ENCODE results near the gene CBX1. TPM values are rescaled to one million over a fixed set of nuclear protein-coding genes. Genes with fewer than 3 reads are reported as not detected.
"Not testable (repeated sequence)": the region's sequence is repeated elsewhere in the genome, so short reads cannot be mapped to it uniquely, and the experiment has no call there.

CBX1 gene
- total and polyA plus RNA-seq, 5 donors from 2014 or later: 13.9 to 22.7 (median 16.2) TPM

GRCh38 chr17:48037036-48037837, 64.0 kb downstream of the CBX1 start, which contains the start of gene COPZ2:
Gene COPZ2 (minus strand): TSS chr17:48037797. CDS start chr17:48037777, 20 bp downstream.
- no peak within 1 kb of the TSS for H3K27ac ChIP-seq (ENCODE audit: insufficient read depth, low read length, poor library complexity, severe bottlenecking)
- H3K4me3 ChIP-seq (ENCODE audit: low read depth, low read length): peak within 1 kb of the TSS; percentile 26
- H3K36me3 Mint-ChIP-seq: no peaks in the 10 kb centered on the region
- peaks cover 22% of the 10 kb centered on the region for H3K27me3 ChIP-seq (ENCODE audit: control insufficient read depth, insufficient read depth, low read length)
- ATAC-seq (ENCODE audit: low read depth in 2 of 2): peak; percentile 94 to 96
- no peaks in the 10 kb centered on the region for H3K9me3 ChIP-seq (ENCODE audit: control insufficient read depth in 2 of 2, low read length in 2 of 2)
- peak; percentile 46 to 81 (median 64) for DNase-seq
- peak within 1 kb of the TSS in 2 of 3 donors; percentile 18 to 42 for H3K27ac Mint-ChIP-seq
- peak within 1 kb of the TSS; percentile 78 to 94 (median 88) for H3K4me3 Mint-ChIP-seq
- H3K4me1 Mint-ChIP-seq: peaks cover 0 to 12% (median 7%) of the 10 kb centered on the region in 4 donors
- no peaks in the 10 kb centered on the region for H3K36me3 ChIP-seq (ENCODE audit: control insufficient read depth, insufficient read depth, low read length)
- H3K4me1 ChIP-seq (ENCODE audit: control insufficient read depth, insufficient read depth, low read length, poor library complexity, severe bottlenecking): peaks cover 14% of the 10 kb centered on the region
- H3K9me3 Mint-ChIP-seq: peaks cover 0 to 1% (median 0%) of the 10 kb centered on the region in 7 donors
- peaks cover 69% of the 10 kb centered on the region for H3K27me3 Mint-ChIP-seq

GRCh38 chr17:48036693-48037035, 64.6 kb downstream of the CBX1 start:
- Mint-ChIP-seq H3K27me3 (peaks cover 67% of the 10 kb centered on the region), H3K4me1 (peaks cover 0 to 12% (median 7%) of the 10 kb centered on the region in 4 donors), H3K36me3 (no peaks in the 10 kb centered on the region), H3K27ac (no peak overlapping the region), H3K4me3 (peak overlapping the region; percentile 72 to 87 (median 86)), H3K9me3 (peaks cover 0 to 1% (median 0%) of the 10 kb centered on the region in 7 donors)
- Histone ChIP-seq H3K27ac (ENCODE audit: insufficient read depth, low read length, poor library complexity, severe bottlenecking) (no peak overlapping the region), H3K27me3 (ENCODE audit: control insufficient read depth, insufficient read depth, low read length) (peaks cover 23% of the 10 kb centered on the region), H3K36me3 (ENCODE audit: control insufficient read depth, insufficient read depth, low read length) (no peaks in the 10 kb centered on the region), H3K4me1 (ENCODE audit: control insufficient read depth, insufficient read depth, low read length, poor library complexity, severe bottlenecking) (peaks cover 14% of the 10 kb centered on the region), H3K4me3 (ENCODE audit: low read depth, low read length) (no peak overlapping the region), H3K9me3 (ENCODE audit: control insufficient read depth in 2 of 2, low read length in 2 of 2) (no peaks in the 10 kb centered on the region)
- ATAC-seq (ENCODE audit: low read depth in 2 of 2): no peak
- no peak for DNase-seq

DNA sequence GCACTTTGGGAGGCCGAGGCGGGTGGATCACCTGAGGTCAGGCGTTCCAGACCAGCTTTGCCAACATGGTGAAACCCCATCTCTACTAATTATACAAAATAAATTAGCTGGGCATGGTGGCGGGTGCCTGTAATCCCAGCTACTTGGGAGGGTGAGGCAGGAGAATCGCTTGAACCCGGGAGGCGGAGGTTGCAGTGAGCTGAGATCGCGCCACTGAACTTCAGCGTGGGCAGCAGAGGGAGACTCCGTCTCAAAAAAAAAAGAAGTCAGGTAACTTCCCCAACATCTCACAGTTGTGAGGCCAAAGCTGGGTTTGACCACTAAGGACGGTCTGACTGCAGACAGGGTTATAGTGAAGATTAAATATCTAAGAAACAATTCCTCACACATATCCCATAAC, 66.5 kb downstream of the CBX1 start:
- peaks cover 0 to 12% (median 7%) of the 10 kb centered on the region in 4 donors for H3K4me1 Mint-ChIP-seq
- peak overlapping the region in 1 of 3 donors; percentile 20 for H3K27ac Mint-ChIP-seq
- not testable (repeated sequence) for H3K9me3 Mint-ChIP-seq; H3K36me3 ChIP-seq (ENCODE audit: control insufficient read depth, insufficient read depth, low read length); H3K27ac ChIP-seq (ENCODE audit: insufficient read depth, low read length, poor library complexity, severe bottlenecking); ATAC-seq (ENCODE audit: low read depth in 2 of 2); H3K4me3 ChIP-seq (ENCODE audit: low read depth, low read length); H3K36me3 Mint-ChIP-seq; DNase-seq; H3K9me3 ChIP-seq (ENCODE audit: control insufficient read depth in 2 of 2, low read length in 2 of 2)
- H3K27me3 Mint-ChIP-seq: peaks cover 73% of the 10 kb centered on the region
- peak overlapping the region in 1 of 4 donors; percentile 23 for H3K4me3 Mint-ChIP-seq
- Histone ChIP-seq H3K4me1 (ENCODE audit: control insufficient read depth, insufficient read depth, low read length, poor library complexity, severe bottlenecking) (peaks cover 14% of the 10 kb centered on the region), H3K27me3 (ENCODE audit: control insufficient read depth, insufficient read depth, low read length) (peaks cover 26% of the 10 kb centered on the region)

GRCh38 chr17:48031966-48032365, 69.3 kb downstream of the CBX1 start:
- Mint-ChIP-seq H3K36me3 (no peaks in the 10 kb centered on the region), H3K4me1 (peaks cover 0 to 4% (median 2%) of the 10 kb centered on the region in 4 donors), H3K9me3 (peaks cover 0 to 1% (median 0%) of the 10 kb centered on the region in 7 donors), H3K27me3 (peaks cover 63% of the 10 kb centered on the region), H3K4me3 (no peak overlapping the region), H3K27ac (no peak overlapping the region)
- peaks cover 19% of the 10 kb centered on the region for H3K27me3 ChIP-seq (ENCODE audit: control insufficient read depth, insufficient read depth, low read length)
- DNase-seq: no peak
- H3K4me3 ChIP-seq (ENCODE audit: low read depth, low read length): no peak overlapping the region
- no peak for ATAC-seq (ENCODE audit: low read depth in 2 of 2)
- no peak overlapping the region for H3K27ac ChIP-seq (ENCODE audit: insufficient read depth, low read length, poor library complexity, severe bottlenecking)
- H3K4me1 ChIP-seq (ENCODE audit: control insufficient read depth, insufficient read depth, low read length, poor library complexity, severe bottlenecking): peaks cover 5% of the 10 kb centered on the region
- H3K9me3 ChIP-seq (ENCODE audit: control insufficient read depth in 2 of 2, low read length in 2 of 2): no peaks in the 10 kb centered on the region
- no peaks in the 10 kb centered on the region for H3K36me3 ChIP-seq (ENCODE audit: control insufficient read depth, insufficient read depth, low read length)

GRCh38 chr17:48030531-48030930, 70.7 kb downstream of the CBX1 start:
- Histone ChIP-seq H3K4me3 (ENCODE audit: low read depth, low read length) (no peak overlapping the region), H3K36me3 (ENCODE audit: control insufficient read depth, insufficient read depth, low read length) (no peaks in the 10 kb centered on the region), H3K27ac (ENCODE audit: insufficient read depth, low read length, poor library complexity, severe bottlenecking) (no peak overlapping the region), H3K4me1 (ENCODE audit: control insufficient read depth, insufficient read depth, low read length, poor library complexity, severe bottlenecking) (peaks cover 9% of the 10 kb centered on the region), H3K27me3 (ENCODE audit: control insufficient read depth, insufficient read depth, low read length) (peaks cover 14% of the 10 kb centered on the region), H3K9me3 (ENCODE audit: control insufficient read depth in 2 of 2, low read length in 2 of 2) (no peaks in the 10 kb centered on the region)
- H3K36me3 Mint-ChIP-seq: no peaks in the 10 kb centered on the region
- peaks cover 0 to 1% (median 0%) of the 10 kb centered on the region in 7 donors for H3K9me3 Mint-ChIP-seq
- H3K27ac Mint-ChIP-seq: no peak overlapping the region
- ATAC-seq (ENCODE audit: low read depth in 2 of 2) (no peak), DNase-seq (no peak)
- peaks cover 51% of the 10 kb centered on the region for H3K27me3 Mint-ChIP-seq
- H3K4me3 Mint-ChIP-seq: peak overlapping the region in 1 of 4 donors; percentile 55
- H3K4me1 Mint-ChIP-seq: peaks cover 0 to 19% (median 9%) of the 10 kb centered on the region in 4 donors

DNA sequence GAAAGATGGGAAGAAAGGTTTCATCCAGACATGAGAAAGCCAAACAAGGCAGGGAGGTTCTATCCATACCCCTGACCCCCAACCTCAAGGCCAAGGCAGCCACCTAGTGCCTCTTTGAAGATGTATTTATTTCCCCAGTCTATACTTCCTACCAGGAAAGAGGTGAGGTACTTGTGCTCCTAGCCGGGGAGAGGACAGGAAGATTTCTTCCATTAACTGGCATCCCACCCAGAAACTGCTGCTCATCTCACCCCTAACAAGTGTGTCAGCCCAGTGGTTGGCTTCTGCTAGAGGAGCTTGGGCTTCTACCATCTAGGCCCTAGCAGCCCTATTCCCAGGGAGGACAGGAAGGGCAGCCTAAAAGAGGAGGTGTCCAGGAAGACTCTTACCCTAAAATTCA, 72.5 kb downstream of the CBX1 start:
- Mint-ChIP-seq H3K9me3 (peaks cover 0 to 2% (median 0%) of the 10 kb centered on the region in 7 donors), H3K4me1 (peaks cover 6 to 32% (median 20%) of the 10 kb centered on the region in 4 donors), H3K27me3 (peaks cover 53% of the 10 kb centered on the region), H3K27ac (no peak overlapping the region), H3K36me3 (no peaks in the 10 kb centered on the region), H3K4me3 (no peak overlapping the region)
- no peaks in the 10 kb centered on the region for H3K9me3 ChIP-seq (ENCODE audit: control insufficient read depth in 2 of 2, low read length in 2 of 2)
- no peak for ATAC-seq (ENCODE audit: low read depth in 2 of 2)
- no peak overlapping the region for H3K4me3 ChIP-seq (ENCODE audit: low read depth, low read length)
- H3K27me3 ChIP-seq (ENCODE audit: control insufficient read depth, insufficient read depth, low read length): peaks cover 11% of the 10 kb centered on the region
- DNase-seq: no peak
- no peak overlapping the region for H3K27ac ChIP-seq (ENCODE audit: insufficient read depth, low read length, poor library complexity, severe bottlenecking)
- peaks cover 25% of the 10 kb centered on the region for H3K4me1 ChIP-seq (ENCODE audit: control insufficient read depth, insufficient read depth, low read length, poor library complexity, severe bottlenecking)
- H3K36me3 ChIP-seq (ENCODE audit: control insufficient read depth, insufficient read depth, low read length): no peaks in the 10 kb centered on the region

DNA sequence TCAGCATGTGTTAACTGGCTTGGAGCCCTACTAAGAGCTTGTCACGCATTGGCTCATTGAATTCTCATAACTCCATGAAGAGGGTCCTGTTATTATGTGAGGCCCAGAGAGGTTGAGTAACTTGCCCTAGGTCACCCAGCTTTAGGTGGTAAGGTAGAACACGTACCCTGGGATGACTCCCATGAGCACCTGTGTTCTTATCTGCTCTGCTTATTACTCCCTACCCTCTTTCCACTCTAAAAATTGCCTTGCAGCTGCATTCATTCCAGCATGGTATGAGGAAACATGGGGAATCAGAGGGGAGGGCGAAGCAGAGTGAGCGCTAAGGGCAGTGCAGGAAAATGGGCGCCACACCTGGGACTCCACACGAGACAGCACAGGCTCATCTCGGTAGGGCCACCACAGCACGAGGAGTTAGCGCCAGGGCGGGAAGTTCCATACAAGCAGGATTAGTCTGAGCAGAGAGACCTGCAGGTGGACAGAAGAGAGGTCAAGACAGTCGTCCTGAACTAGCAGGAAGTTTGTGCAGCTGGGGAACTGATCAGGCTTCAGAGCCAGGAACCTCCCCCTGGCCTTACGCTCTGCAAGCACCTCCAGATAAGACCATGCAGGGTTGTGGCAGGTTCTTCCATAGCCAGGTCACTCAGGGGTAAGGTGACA, 73.8 kb downstream of the CBX1 start:
- H3K27me3 ChIP-seq (ENCODE audit: control insufficient read depth, insufficient read depth, low read length): peaks cover 4% of the 10 kb centered on the region
- H3K27me3 Mint-ChIP-seq: peaks cover 47% of the 10 kb centered on the region

More for the DNA sequence above, 73.8 kb downstream of the CBX1 start:
- H3K4me1 Mint-ChIP-seq: peaks cover 6 to 38% (median 23%) of the 10 kb centered on the region in 4 donors
- DNase-seq (no peak), ATAC-seq (ENCODE audit: low read depth in 2 of 2) (no peak)
- no peaks in the 10 kb centered on the region for H3K36me3 Mint-ChIP-seq
- no peaks in the 10 kb centered on the region for H3K36me3 ChIP-seq (ENCODE audit: control insufficient read depth, insufficient read depth, low read length)
- no peak overlapping the region for H3K4me3 ChIP-seq (ENCODE audit: low read depth, low read length)
- no peak overlapping the region for H3K27ac Mint-ChIP-seq
- H3K27ac ChIP-seq (ENCODE audit: insufficient read depth, low read length, poor library complexity, severe bottlenecking): no peak overlapping the region
- H3K9me3 ChIP-seq (ENCODE audit: control insufficient read depth in 2 of 2, low read length in 2 of 2): no peaks in the 10 kb centered on the region
- H3K9me3 Mint-ChIP-seq: peaks cover 0 to 2% (median 0%) of the 10 kb centered on the region in 7 donors
- H3K4me3 Mint-ChIP-seq: peak overlapping the region in 2 of 4 donors; percentile 21 to 31
- H3K4me1 ChIP-seq (ENCODE audit: control insufficient read depth, insufficient read depth, low read length, poor library complexity, severe bottlenecking): peaks cover 34% of the 10 kb centered on the region

All from CD4-positive, CD25-positive, alpha-beta regulatory T cell (primary cell).